DLD1 (cell line): ENCODE measurements around the gene FUT8.
"Not testable (repeated sequence)": the region's sequence is repeated elsewhere in the genome, so short reads cannot be mapped to it uniquely, and the experiment has no call there.

ENCODE experiments used
- in situ Hi-C: cut with HindIII; loops from 2 replicates; pipeline ENCODE4 v1.10.0; 2017; ENCODE audit warnings: low sequenced_read_pairs

The FUT8 gene

GRCh38 chr14:65604936-65605335, 192.4 kb downstream of the FUT8 start:
- in situ Hi-C loops, result no loop called here

- in situ Hi-C loops, result no loop called here
Observed at GRCh38 chr14:65606460-65606859, 193.9 kb downstream of the FUT8 start.

DNA sequence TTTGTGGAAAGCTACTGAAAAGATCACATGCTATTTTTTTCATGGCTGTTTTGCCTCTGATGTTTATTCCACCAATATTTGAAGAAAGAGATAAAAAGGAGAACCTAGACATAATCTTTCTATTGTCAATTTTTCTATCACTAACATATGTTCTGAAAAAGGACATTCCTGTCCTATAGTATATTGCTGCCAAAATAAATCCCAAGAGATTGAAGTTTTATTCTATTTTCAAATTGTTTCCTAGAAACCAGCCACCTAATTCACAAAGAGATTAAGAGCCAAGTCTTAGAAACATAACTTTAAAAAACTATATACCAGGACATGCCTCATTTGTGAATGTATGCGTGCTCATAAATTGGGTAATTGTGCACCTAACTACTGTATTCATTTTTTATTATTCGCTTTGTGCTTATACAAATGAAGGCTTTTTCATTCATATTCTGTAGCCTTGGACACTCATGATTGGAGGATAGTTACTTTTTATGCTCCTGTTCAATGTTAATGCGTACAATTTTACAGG, 200.7 kb downstream of the FUT8 start:
- in situ Hi-C loops, result no loop called here

- in situ Hi-C loops, result no loop called here
Observed at GRCh38 chr14:65618996-65619395, 206.5 kb downstream of the FUT8 start.

DNA sequence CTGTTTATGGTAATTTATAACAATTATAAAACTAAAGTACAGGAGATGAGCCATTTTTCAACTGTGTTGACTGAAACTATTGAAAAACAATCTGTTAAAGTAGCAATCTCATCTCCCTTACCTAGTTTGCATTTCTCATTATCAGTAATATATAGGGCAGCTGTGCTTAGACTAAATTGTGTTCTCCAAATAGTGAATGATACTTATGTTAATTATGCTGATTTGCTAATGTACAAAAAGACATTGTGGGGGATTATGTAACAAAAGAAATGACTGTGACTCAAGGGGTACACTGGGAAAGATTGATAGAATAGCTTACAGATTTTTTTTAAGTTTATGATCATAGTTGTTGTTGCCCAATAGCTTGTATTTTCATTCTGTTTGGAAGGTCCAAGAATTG, 207.7 kb downstream of the FUT8 start:
- in situ Hi-C loops, result no loop called here

DNA sequence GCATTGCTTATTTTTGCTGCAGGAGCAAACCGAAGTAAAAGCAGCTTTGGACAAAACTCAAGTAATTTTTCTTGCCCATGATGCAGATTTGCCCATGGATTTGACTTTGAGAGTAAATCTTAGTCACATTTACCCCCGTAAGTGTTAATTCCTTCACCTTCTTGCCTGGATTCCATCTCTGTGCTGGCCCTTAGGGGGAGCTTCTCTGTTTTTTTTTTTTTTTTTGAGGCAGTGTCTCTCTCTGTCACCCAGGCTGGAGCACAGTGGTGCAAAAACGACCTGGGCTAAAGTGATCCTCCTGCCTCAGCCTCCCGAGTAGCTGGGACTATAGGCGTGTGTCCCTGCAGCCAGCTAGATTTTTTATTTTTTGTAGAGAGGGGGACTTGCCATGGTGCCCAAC, 210.2 kb downstream of the FUT8 start:
- in situ Hi-C loops, result no loop called here

DNA sequence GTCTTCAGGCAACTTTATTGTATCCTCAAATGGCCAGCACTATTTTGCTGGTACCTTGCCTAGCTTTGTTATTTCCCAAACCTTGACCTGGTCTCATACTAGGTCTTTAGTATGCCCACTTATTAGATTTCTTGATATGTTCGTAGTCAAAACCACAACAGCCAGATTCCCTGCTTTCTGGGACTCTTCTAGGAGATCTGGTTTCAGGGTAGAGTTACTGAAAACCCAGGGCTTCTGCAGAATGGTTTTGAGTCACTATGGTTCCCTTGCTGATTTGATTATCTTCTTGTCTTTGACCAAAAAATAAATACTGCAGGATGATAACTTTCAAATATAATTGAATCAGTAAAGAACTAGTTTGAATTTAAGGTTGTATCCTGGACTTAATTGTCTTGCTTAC, 211.2 kb downstream of the FUT8 start:
- in situ Hi-C loops, result no loop called here

- in situ Hi-C loops, result no loop called here
Observed at GRCh38 chr14:65627315-65627714, 214.8 kb downstream of the FUT8 start.

DNA sequence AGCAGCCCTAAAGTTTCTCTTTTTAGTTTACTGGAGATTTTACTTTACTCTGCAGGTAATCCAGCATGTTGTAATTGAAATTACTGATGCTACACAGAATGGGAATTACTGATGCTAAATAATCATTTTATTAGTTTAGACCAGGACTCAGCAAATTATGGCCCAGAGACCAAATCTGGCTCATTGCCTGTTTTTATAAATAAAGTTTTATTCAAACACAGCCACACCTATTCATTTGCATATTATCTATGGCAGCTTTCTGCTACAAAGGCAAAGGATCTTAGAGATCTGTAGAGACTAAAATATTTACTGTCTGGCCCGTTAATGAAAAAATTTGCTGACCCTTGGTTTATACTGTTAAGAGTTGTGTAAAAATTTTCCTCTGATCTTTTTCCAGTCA, 216.1 kb downstream of the FUT8 start:
- in situ Hi-C loops, result no loop called here

DNA sequence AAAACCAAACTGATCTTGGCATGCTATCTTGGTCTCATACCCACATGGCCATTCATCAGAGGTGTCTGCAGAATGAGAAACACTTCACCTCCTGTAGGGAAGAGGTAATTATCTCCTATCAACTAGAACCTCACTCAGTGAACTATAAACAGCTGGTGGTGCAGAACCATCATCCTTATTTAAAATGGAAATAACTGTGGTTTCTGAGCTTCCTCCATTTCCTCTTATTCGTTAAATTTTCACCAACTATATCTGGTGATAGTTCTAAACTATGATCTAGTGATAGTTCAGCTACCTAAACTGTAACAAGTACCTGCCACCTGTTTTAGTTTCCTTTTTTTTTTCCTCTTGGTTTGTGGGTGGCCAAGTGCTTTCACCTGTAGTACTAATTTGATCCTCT, 218.5 kb downstream of the FUT8 start:
- in situ Hi-C loops, result no loop called here

DNA sequence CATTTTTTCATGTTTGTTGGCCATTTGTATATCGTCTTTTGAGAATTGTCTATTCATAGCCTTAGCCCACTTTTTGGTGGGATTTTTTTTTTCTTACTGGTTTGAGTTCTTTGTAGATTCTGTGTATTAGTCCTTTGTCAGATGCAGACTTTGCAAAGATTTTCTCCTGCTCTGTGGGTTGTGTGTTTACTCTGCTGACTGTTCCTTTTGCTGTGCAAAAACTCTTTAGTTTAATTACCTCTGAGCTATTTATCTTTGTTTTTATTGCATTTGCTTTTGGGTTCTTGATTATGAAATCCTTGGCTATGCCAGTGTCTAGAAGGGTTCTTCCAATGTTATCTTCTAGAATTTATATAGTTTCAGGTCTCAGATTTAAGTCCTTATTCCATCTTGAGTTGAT, 220.0 kb downstream of the FUT8 start:
- in situ Hi-C loops, result no loop called here

GRCh38 chr14:65633666-65634065, 221.1 kb downstream of the FUT8 start:
- in situ Hi-C loops, result not testable (repeated sequence)

GRCh38 chr14:65637780-65638179, 225.2 kb downstream of the FUT8 start:
- in situ Hi-C loops, result no loop called here

- in situ Hi-C loops, result no loop called here
Observed at GRCh38 chr14:65639216-65639615, 226.7 kb downstream of the FUT8 start.

DNA sequence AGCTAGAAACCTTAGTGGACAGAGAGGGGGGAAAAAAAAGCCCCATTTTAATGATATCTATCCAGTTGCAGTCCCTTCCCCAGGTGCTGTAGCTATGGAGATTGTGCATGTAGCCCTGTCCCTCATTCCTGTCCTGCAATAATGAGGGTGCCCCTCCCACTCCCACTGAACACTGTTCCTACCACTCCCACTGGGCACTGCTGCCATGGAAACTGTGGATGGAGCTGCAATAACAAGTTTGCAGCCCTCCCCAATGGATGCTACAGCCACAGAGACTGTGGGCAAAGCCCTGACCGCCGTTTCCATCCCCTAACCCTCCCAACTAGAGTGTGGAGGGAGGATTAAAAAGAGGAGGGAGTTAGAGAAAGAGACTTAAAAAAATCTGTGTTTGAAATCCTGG, 238.3 kb downstream of the FUT8 start:
- in situ Hi-C loops, result no loop called here

- in situ Hi-C loops, result no loop called here
Observed at GRCh38 chr14:65656554-65656953, 244.0 kb downstream of the FUT8 start.

DNA sequence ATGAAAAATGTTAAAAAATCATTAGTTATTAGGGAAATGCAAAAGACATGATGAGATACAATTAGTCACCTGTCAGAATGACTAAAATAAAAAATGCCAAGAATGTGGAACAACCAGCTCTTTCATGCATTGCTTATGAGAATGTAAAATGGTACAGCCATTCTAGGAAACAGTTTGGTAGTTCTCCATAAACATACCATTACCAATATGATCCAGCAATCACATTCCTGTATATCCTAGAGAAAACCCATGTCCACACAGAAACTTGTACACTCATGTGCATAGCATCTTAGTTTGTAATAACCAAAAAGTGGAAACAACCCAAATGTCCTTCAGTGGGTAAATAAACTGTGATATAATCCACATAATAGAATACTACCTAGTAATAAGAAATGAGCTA, 245.7 kb downstream of the FUT8 start:
- in situ Hi-C loops, result no loop called here

GRCh38 chr14:65661865-65662264, 249.3 kb downstream of the FUT8 start:
- in situ Hi-C loops, result no loop called here

GRCh38 chr14:65664436-65664835, 251.9 kb downstream of the FUT8 start:
- in situ Hi-C loops, result no loop called here

DNA sequence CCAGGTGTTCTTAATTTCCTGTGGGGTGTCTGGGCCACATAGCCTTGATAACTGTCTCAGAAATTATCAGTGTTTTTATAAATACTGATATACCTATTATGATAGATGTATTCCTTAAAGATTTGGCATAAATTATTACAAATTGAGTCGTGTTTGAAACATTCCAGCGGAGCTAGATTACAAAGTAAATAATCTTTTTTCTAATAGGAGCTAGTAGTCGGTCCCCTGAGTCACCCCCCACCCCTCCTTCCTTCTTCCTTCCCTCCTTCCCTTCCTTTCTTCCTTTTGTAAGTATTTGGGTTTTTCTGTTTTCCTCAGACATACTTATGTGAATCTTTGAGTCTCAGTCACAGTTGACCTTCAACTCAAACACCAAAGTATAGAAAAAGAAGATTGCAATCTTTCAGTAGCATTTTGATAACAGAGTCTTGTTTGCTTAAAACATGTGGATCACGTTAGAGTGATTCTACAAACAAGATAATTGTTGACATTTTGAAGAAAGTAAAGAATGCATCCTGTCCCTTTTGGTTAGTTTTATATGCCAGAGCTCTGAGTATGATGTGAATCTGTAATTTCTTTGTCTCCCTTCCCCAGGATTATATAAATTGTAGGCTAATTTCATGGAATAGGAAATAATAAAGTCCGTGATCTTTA, 264.0 kb downstream of the FUT8 start:
- in situ Hi-C loops, result no loop called here

- in situ Hi-C loops, result no loop called here
Observed at GRCh38 chr14:65685572-65685971, 273.0 kb downstream of the FUT8 start.

DNA sequence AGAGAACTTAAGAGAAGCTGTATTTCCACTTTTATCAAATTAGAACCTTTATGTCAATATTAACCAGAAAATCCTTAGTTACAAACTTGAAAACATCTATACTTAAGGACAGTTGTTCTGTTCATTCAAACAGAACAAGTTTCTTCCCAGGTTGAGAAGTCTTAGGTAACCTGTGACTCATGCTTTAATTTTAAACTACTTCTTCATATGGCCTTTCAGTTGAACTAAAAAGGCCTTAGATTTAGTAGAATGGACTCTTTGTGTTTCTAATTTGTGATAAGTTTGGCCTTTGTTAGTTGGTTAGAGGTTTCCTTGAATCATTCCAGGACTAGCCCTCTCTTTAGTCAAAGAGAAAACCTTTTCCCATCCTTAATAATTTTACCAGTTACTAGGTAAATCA, 274.2 kb downstream of the FUT8 start:
- in situ Hi-C loops, result no loop called here

DNA sequence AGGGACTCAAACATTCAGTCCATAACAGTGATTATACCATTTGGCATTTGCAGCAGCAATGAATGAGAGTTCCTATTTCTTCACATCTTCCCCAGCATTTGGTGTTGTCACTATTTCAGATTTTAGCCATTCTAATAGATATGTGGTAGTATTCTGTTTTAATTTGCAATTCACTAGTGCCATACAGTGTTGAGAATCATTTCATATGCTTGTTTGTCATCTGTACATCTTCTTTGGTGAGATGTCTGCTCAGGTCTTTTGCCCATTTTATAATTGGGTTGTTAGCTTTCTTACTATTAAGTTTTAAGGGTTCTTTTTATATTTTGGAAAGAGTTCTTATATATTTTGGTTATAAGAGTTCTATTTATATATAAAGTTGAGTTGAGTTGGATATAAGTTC, 276.5 kb downstream of the FUT8 start:
- in situ Hi-C loops, result no loop called here
